Islet precursor cell (in vitro differentiated cells): Measurements from ENCODE around the gene TMCC1.
"Not testable (repeated sequence)": the region's sequence is repeated elsewhere in the genome, so short reads cannot be mapped to it uniquely, and the experiment has no call there.

ENCODE experiments used
- DNase-seq: peaks from one replicate; pipeline ENCODE4 v3.0.0-alpha.2; 2018

The TMCC1 gene

GRCh38 chr3:129708328-129708861, 185.1 kb downstream of the TMCC1 start:
- DNase-seq: no peak

- DNase-seq: no peak
These were observed 188.2 kb downstream of the TMCC1 start for GRCh38 chr3:129705274-129705673.

- no peak for DNase-seq
These were observed 189.6 kb downstream of the TMCC1 start for GRCh38 chr3:129703913-129704312.

- no peak for DNase-seq
These were observed 190.4 kb downstream of the TMCC1 start for GRCh38 chr3:129702934-129703712.

- DNase-seq: no peak
These were observed 192.3 kb downstream of the TMCC1 start for GRCh38 chr3:129701161-129701560.

GRCh38 chr3:129699612-129700011, 193.9 kb downstream of the TMCC1 start:
- no peak for DNase-seq

GRCh38 chr3:129699199-129699598, 194.3 kb downstream of the TMCC1 start:
- no peak for DNase-seq

GRCh38 chr3:129697229-129697969, 196.1 kb downstream of the TMCC1 start:
- no peak for DNase-seq

- DNase-seq: not testable (repeated sequence)
These were observed 197.1 kb downstream of the TMCC1 start for GRCh38 chr3:129696430-129696829.

- no peak for DNase-seq
These were observed 198.3 kb downstream of the TMCC1 start for GRCh38 chr3:129695230-129695629.

- DNase-seq: peak; percentile 80
These were observed 199.3 kb downstream of the TMCC1 start for GRCh38 chr3:129694228-129694627.

GRCh38 chr3:129692743-129693142, 200.8 kb downstream of the TMCC1 start:
- DNase-seq: no peak

- no peak for DNase-seq
These were observed 202.5 kb downstream of the TMCC1 start for GRCh38 chr3:129690963-129691362.

- DNase-seq: peak; percentile 59
These were observed 203.1 kb downstream of the TMCC1 start for GRCh38 chr3:129690406-129690805.

GRCh38 chr3:129689036-129689435, 204.5 kb downstream of the TMCC1 start:
- DNase-seq: no peak

GRCh38 chr3:129688271-129688895, 205.1 kb downstream of the TMCC1 start:
- DNase-seq: peak; percentile 72

GRCh38 chr3:129687586-129688125, 205.9 kb downstream of the TMCC1 start:
- DNase-seq: no peak

GRCh38 chr3:129686941-129687340, 206.6 kb downstream of the TMCC1 start:
- DNase-seq: no peak

GRCh38 chr3:129684270-129684669, 209.2 kb downstream of the TMCC1 start:
- DNase-seq: no peak

GRCh38 chr3:129683201-129683600, 210.3 kb downstream of the TMCC1 start:
- no peak for DNase-seq

GRCh38 chr3:129676985-129677384, 216.5 kb downstream of the TMCC1 start:
- no peak for DNase-seq

- not testable (repeated sequence) for DNase-seq
These were observed 218.8 kb downstream of the TMCC1 start for GRCh38 chr3:129674798-129675123.
